Stimulated activated naive CD8-positive, alpha-beta T cell treated with anti-CD3 and anti-CD28 coated beads, Interleukin-15, amount 100 ng/mL, for 72 hours (primary cell): ENCODE data around the gene COL25A1.
"Not testable (repeated sequence)": the region's sequence is repeated elsewhere in the genome, so short reads cannot be mapped to it uniquely, and the experiment has no call there.

Source experiments
- ATAC-seq: fragments of 150-1000 bp; cut with Tn5 transposase; 2 replicates; pipeline ENCODE4 v1.10.0; 2021; ENCODE audit warnings: mild to moderate bottlenecking, moderate library complexity
- DNase-seq, 2 donors: peaks; one replicate each; pipeline ENCODE4 v3.0.0; 2021 to 2022
- H3K27ac Mint-ChIP-seq, 2 donors: one replicate each; pipeline ENCODE4 v1.8.0; 2022; ENCODE audit warnings: mild to moderate bottlenecking in 2 of 2, mixed read lengths in 2 of 2, moderate library complexity in 2 of 2
- H3K27me3 Mint-ChIP-seq: one replicate; pipeline ENCODE4 v1.8.0; 2022; ENCODE audit warnings: mixed read lengths
- H3K4me1 Mint-ChIP-seq: one replicate; pipeline ENCODE4 v1.8.0; 2022; ENCODE audit warnings: mild to moderate bottlenecking, mixed read lengths
- H3K4me3 Mint-ChIP-seq, 2 donors: one replicate each; pipeline ENCODE4 v1.8.0; 2022; ENCODE audit warnings: mild to moderate bottlenecking in 2 of 2, mixed read lengths in 2 of 2, moderate library complexity in 1 of 2
- H3K9me3 Mint-ChIP-seq, 2 donors: one replicate each; pipeline ENCODE4 v1.8.0; 2022; ENCODE audit warnings: mixed read lengths in 2 of 2

Gene COL25A1

DNA sequence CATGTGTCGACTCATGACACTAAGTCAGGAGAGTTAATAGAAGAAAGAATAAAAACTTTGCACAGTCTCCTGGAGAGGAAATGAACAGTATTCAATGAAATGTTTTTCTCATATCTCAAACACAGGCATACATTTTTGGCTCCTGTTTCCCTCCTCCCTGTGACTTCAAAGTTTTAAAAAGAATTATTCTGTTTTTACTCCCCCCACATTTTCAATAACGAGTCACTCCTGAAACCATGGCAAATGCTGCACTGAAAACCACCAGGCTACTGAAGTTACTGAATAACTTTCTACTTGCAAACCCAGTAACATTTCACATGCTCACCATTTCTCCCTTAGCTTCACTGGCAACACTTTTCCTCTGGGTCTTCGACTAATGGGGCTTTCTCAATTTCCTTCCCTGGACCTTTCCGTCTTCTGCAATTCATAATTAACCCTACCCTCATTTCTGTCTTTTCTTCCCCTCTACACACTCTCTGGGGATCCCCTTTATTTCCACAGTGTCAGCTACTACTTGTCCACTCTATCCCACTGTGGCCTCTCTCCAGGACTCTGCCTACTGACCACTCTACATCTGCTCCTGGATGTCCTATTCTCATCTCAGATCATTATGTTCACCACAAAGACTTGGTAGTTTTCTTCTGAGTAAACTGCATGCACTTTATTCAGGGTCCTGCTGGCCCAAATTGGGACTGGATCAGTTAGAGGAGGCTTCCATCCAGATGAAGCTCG lies 313.8 kb downstream of the COL25A1 start:
- no peak overlapping the region for H3K27ac Mint-ChIP-seq
- H3K4me1 Mint-ChIP-seq, result no peaks in the 10 kb centered on the region
- H3K9me3 Mint-ChIP-seq, result no peaks in the 10 kb centered on the region
- DNase-seq (peak in 1 of 2 donors; percentile 17), ATAC-seq (peak; percentile 80)
- H3K4me3 Mint-ChIP-seq, result no peak overlapping the region
- no peaks in the 10 kb centered on the region for H3K27me3 Mint-ChIP-seq

DNA sequence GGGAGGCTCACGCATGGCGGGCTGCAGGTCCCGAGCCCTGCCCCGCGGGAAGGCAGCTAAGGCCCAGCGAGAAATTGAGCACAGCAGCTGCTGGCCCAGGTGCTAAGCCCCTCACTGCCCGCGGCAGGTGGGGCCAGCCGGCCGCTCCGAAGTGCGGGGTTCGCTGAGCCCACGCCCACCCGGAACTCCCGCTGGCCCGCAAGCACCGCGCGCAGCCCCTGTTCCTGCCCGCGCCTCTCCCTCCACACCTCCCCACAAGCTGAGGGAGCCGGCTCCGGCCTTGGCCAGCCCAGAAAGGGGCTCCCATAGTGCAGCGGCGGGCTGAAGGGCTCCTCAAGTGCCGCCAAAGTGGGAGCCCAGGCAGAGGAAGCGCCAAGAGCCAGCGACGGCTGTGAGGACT lies 318.0 kb downstream of the COL25A1 start:
- DNase-seq, ATAC-seq, H3K27me3 Mint-ChIP-seq, H3K4me3 Mint-ChIP-seq, H3K27ac Mint-ChIP-seq, H3K9me3 Mint-ChIP-seq: not testable (repeated sequence)
- H3K4me1 Mint-ChIP-seq, result peaks cover 14% of the 10 kb centered on the region

DNA sequence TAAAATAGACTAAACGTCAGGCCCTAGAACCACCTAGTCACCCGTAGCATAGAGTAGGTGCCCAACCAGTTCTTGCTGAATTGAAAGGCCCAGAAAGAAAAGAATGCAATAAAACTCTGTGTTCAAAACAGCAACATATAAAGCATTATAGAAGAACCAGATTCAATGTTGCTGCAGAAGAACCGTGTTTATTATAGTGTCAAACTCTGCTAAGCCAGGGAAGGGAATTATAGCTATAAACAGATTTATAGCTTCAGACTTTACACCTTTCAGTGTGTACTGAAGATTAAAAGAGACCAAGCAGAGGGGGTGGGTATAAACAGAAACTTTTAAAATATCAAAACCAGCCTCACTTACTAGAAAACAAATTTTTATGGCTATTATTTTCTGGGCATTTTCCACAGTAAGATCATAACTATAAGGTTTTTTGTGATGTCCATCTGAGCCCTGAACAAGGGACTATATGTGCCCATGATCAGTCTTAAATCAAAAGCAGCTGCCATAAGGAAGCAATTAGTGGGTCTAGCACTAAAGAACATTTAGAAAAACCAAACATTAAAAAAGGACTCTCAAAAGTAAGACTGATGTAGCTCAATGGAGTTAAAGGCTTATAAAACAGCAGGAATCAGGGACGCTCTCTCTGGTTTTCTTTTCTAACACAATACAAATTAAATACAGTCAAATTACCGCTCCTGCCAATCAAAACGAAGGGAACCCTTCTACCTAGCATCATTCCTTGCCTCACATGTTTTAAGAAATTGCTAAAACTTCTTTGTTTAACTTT lies 319.9 kb downstream of the COL25A1 start:
- no peak for DNase-seq
- no peak for ATAC-seq
- no peaks in the 10 kb centered on the region for H3K9me3 Mint-ChIP-seq
- no peak overlapping the region for H3K4me3 Mint-ChIP-seq
- H3K27ac Mint-ChIP-seq, result no peak overlapping the region
- peaks cover 18% of the 10 kb centered on the region for H3K4me1 Mint-ChIP-seq
- peaks cover 9% of the 10 kb centered on the region for H3K27me3 Mint-ChIP-seq

DNA sequence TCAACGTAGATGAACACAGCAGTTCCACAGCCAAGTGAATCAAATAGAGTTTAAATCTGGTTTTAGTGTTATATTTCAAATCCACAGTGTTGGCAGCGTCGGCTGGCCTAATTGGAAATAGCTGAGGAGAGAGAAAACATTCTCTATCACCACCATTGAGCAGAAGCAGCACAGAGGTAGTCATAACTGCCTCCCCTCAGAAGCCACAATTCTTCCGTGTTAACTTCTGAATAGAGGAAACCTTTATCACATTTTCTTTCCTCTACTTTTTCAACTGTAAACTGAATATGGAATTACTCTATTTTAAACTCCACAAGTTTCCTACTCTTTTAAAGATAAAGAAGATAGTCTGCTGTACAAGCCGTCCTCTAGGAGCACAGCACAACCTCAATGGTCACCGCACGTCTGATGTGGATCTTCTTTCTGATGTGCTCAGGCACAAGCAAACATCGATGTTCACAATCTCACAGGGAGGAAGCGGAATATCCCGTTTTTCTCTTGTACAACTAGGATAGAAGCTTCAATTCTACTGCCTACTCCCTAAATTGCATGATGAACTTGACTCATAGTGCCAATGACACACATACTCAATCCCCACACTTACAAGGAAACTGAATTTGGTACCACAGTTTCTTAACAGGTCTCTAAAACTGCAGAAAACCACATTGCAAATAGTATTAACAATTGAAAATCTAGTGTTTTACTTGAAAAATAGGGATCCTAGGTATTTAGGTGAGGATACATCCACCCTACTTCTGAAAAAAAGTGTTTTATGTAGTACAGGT lies 321.8 kb downstream of the COL25A1 start:
- no peak overlapping the region for H3K4me3 Mint-ChIP-seq
- H3K27me3 Mint-ChIP-seq, result peaks cover 9% of the 10 kb centered on the region
- ATAC-seq (peak; percentile 69), DNase-seq (no peak)
- H3K9me3 Mint-ChIP-seq, result no peaks in the 10 kb centered on the region
- peaks cover 18% of the 10 kb centered on the region for H3K4me1 Mint-ChIP-seq
- no peak overlapping the region for H3K27ac Mint-ChIP-seq

DNA sequence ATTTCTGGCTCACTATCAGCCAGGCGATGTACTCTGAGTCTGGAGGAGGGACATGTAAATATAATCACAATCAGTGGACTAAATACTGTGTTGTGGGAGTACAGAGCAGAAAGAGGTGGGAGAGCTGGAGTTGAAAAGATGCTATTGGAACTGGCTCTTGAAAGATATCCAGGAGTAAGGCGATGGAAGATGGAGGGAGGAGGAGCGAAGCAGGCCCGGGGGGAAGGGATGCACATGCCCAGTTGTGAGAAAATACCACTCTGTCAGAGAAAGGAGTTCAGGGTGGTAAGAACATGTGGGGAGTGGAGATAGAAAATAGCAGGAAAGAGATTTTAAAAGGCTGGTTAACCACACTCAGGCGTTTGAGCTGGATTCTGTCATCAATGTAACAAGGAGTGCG lies 322.7 kb downstream of the COL25A1 start:
- H3K4me3 Mint-ChIP-seq, result no peak overlapping the region
- no peak overlapping the region for H3K27ac Mint-ChIP-seq
- no peak for ATAC-seq
- H3K4me1 Mint-ChIP-seq, result peaks cover 18% of the 10 kb centered on the region
- peaks cover 9% of the 10 kb centered on the region for H3K27me3 Mint-ChIP-seq
- no peak for DNase-seq
- no peaks in the 10 kb centered on the region for H3K9me3 Mint-ChIP-seq

DNA sequence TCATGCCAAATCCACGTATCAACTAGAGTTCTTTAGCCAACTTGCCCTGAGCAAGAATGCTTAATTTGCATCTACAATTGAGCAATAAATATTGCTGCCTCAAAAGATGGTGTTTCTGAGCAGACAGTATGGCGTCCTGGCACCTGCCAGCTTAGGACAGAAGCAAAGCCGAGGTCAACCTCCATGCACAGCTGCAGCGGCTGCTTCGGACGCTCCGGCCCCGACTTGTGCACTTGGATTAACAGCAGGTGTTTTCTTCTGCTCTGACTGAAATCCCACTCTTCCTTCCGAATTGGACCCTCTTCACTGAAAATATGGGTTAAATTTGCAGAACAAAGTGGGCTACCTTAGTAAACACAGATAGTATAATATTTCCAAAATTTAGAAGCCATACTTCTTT lies 324.4 kb downstream of the COL25A1 start:
- H3K4me1 Mint-ChIP-seq, result peaks cover 24% of the 10 kb centered on the region
- no peak for DNase-seq
- no peak overlapping the region for H3K4me3 Mint-ChIP-seq
- no peak overlapping the region for H3K27ac Mint-ChIP-seq
- peaks cover 9% of the 10 kb centered on the region for H3K27me3 Mint-ChIP-seq
- no peaks in the 10 kb centered on the region for H3K9me3 Mint-ChIP-seq
- no peak for ATAC-seq

DNA sequence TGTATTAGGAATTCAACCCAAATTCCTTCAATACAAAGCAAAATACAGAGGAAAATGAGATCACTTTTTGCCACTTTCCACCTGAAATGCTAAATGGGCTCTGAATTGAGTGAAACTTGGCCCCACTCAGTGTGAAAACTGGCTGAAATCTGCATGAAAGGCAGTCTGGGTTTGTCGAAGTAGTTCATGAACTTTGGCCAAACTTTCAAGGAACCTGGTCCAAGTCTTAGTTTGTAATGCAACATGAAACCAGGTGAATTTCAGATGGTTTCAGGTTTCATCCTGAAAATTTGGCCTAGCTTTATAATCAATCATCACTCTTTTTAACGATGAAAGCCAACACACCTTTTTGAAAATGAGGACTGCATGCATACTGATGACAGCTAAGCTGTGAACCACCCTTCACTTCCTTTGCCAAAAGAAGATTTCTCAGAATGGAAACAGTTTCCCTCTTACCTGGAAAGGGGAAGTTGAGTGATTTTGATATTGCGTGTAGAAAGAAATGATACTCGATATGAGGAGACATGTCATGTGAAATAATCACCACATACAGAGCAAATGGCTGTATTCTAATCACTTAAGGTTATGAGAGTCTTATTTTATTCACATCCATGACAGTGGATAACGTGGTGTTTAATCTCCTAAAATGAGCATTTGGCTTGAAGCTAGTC lies 329.7 kb downstream of the COL25A1 start:
- ATAC-seq (peak; percentile 94), DNase-seq (peak; percentile 17)
- Mint-ChIP-seq H3K9me3 (peaks cover 0 to 13% of the 10 kb centered on the region in 2 donors), H3K27me3 (no peaks in the 10 kb centered on the region), H3K4me1 (peaks cover 26% of the 10 kb centered on the region), H3K4me3 (peak overlapping the region; percentile 65 to 68), H3K27ac (peak overlapping the region; percentile 31 to 84)

DNA sequence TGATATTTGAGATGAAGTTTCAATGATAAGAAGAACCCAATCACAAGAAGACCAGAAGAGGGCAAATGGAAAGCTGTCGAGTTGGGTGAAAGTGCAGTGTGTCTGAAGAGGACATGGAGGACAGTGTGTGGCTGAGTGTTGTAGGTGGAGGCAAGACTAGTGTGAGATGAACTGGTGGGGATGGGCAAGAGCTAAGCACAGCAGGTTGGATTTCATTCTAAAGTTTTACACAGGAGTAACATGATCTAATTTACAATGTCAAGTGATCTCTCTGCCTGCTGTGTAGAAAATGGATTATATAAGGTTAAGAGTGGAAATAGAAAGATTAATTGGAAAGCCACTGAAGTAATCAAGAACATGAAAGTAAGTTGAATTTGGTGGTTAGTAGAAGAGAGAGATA lies 331.0 kb downstream of the COL25A1 start:
- Mint-ChIP-seq H3K4me3 (no peak overlapping the region), H3K9me3 (peaks cover 0 to 13% of the 10 kb centered on the region in 2 donors), H3K4me1 (peaks cover 26% of the 10 kb centered on the region), H3K27me3 (no peaks in the 10 kb centered on the region), H3K27ac (peak overlapping the region in 1 of 2 donors; percentile 2)
- ATAC-seq (no peak), DNase-seq (no peak)

DNA sequence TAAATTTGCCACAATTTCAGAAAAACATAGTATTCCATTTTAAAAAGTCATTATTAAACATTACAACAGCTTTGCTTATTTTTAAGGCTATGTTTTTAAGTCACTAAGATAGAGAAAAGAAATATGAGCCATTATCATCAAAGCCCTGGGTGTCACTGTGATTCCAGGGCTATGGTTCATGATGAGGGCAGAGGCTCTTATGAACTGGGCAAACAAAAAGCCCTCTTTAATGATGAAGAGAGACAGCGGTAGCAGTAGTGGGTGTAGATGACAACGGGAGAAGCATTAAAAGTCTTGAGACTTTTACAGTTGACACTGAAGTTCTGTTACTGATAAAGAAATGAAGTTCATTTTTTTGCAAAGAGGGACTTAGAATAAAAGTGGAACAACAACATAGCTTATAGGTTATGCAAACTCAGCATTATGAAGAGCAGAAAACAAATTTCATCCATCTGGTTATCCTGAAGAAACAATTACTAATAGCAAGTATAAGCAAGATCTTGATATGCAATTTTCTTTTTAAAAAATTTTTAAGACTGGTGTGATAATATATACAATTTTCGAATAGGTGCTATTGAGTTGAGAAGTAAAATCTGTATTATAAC lies 336.9 kb downstream of the COL25A1 start:
- Mint-ChIP-seq H3K4me1 (no peaks in the 10 kb centered on the region), H3K27ac (no peak overlapping the region), H3K27me3 (no peaks in the 10 kb centered on the region), H3K9me3 (peaks cover 0 to 6% of the 10 kb centered on the region in 2 donors), H3K4me3 (no peak overlapping the region)
- no peak for DNase-seq
- ATAC-seq, result no peak

DNA sequence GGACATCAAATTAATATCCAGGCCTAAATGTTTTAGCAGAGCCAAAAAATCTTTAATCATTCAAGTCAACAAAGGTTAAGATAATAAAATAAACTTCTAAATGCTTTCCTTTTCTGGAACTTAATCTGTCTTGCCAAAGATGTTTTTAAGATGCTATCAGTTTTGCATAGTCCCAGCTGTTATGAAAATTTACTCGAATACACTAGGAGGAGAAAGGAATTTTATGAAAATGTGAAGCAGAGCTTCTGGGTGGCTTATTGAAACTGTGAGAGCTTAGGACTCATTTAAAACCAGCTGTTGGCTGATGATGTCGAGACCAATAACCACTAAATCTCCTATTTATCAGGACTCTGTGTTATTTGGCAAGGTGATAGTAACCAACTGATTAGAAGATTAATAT lies 337.4 kb downstream of the COL25A1 start:
- H3K4me3 Mint-ChIP-seq, result no peak overlapping the region
- no peak for ATAC-seq
- no peak overlapping the region for H3K27ac Mint-ChIP-seq
- H3K4me1 Mint-ChIP-seq, result no peaks in the 10 kb centered on the region
- H3K9me3 Mint-ChIP-seq, result peaks cover 0 to 6% of the 10 kb centered on the region in 2 donors
- H3K27me3 Mint-ChIP-seq, result no peaks in the 10 kb centered on the region
- no peak for DNase-seq

DNA sequence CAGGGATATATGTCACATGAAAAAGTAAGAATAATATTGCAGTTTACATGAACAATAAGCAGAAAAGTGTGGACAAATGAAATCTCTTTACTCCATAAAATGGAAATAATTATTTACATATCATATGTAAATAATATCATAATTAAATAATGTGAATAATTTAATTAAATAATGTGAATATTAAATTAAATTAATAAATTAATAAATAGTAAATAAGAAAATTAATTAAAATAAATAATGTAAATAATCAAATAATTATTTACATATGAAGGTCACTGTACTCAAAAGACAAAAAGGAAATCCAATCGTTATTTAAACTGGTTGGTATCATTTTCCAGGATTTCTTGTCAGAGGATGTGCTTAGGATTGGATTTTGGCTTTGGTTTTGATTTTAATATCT lies 338.5 kb downstream of the COL25A1 start:
- Mint-ChIP-seq H3K4me1 (no peaks in the 10 kb centered on the region), H3K4me3 (no peak overlapping the region), H3K27me3 (no peaks in the 10 kb centered on the region), H3K9me3 (peaks cover 0 to 6% of the 10 kb centered on the region in 2 donors), H3K27ac (no peak overlapping the region)
- DNase-seq, result no peak
- ATAC-seq, result no peak

DNA sequence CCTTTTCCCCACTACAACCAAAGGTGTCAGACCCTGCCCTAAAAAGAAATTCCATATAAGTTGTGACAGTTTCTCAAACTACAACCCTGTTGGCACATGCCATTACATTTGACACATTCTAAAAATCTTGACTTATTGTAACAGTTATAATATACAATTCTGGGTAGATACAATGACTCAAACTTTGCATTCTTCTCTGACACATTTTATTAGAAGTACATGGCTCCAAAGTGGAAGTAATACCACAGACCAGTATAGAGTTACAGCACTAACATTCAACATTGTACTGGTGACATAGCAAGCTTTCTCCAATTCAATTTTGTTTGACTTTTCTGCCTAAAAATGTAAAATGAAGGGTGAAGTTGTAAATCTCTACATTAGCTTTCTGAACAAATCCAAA lies 343.0 kb downstream of the COL25A1 start:
- DNase-seq, result no peak
- Mint-ChIP-seq H3K27ac (no peak overlapping the region), H3K4me1 (no peaks in the 10 kb centered on the region), H3K9me3 (no peaks in the 10 kb centered on the region), H3K4me3 (no peak overlapping the region), H3K27me3 (peaks cover 8% of the 10 kb centered on the region)
- ATAC-seq, result no peak

DNA sequence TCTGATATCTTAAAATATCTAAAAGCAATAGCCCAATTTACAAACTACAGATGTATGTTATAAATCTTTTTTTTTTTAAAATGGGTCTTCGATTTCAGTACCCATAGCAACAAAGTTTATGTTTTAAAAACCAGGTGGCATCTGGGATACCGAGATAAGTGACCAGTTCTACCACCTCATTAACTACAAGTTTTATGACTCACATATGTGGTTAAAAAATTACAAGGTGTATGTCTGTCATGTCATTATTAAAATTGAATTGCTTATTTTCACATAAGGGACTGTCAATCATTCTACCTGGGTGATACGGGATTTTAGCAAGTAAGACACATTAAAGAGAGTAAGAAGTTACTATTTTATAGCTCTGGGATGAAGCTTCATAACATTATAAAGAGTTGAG lies 347.6 kb downstream of the COL25A1 start:
- H3K4me3 Mint-ChIP-seq, result no peak overlapping the region
- DNase-seq (no peak), ATAC-seq (no peak)
- H3K27me3 Mint-ChIP-seq, result peaks cover 8% of the 10 kb centered on the region
- H3K4me1 Mint-ChIP-seq, result no peaks in the 10 kb centered on the region
- no peak overlapping the region for H3K27ac Mint-ChIP-seq
- H3K9me3 Mint-ChIP-seq, result no peaks in the 10 kb centered on the region

DNA sequence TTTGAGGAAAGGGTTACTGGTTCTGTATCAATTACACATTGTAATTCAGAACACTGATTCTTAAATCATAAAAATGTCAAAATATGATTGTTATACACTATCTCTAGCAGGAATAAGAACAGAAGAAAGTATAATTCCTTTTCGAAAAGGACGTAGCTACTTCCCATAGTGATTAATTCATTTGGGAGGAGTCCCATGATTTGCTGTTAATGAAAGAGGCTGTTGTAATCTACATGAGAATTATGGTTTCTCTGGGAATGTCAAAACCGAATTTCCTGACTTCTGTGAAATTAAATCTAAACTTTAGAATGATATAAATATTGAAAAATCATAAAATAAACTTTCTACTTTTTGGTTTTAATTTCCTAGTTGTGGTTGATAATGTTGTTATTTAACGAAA lies 348.5 kb downstream of the COL25A1 start:
- H3K4me1 Mint-ChIP-seq, result no peaks in the 10 kb centered on the region
- no peaks in the 10 kb centered on the region for H3K9me3 Mint-ChIP-seq
- H3K4me3 Mint-ChIP-seq, result no peak overlapping the region
- peaks cover 8% of the 10 kb centered on the region for H3K27me3 Mint-ChIP-seq
- no peak overlapping the region for H3K27ac Mint-ChIP-seq
- ATAC-seq (no peak), DNase-seq (no peak)
